GM21825 (cell line): Measurements from ENCODE around the gene ZSWIM1.

ENCODE experiments used
- ATAC-seq: cut with Tn5 transposase; IDR thresholded peaks from one replicate; pipeline ENCODE4 v1.9.1; 2021; ENCODE audit warnings: mild to moderate bottlenecking, moderate library complexity; ENCODE audit not compliant: unreplicated experiment

The ZSWIM1 gene

DNA sequence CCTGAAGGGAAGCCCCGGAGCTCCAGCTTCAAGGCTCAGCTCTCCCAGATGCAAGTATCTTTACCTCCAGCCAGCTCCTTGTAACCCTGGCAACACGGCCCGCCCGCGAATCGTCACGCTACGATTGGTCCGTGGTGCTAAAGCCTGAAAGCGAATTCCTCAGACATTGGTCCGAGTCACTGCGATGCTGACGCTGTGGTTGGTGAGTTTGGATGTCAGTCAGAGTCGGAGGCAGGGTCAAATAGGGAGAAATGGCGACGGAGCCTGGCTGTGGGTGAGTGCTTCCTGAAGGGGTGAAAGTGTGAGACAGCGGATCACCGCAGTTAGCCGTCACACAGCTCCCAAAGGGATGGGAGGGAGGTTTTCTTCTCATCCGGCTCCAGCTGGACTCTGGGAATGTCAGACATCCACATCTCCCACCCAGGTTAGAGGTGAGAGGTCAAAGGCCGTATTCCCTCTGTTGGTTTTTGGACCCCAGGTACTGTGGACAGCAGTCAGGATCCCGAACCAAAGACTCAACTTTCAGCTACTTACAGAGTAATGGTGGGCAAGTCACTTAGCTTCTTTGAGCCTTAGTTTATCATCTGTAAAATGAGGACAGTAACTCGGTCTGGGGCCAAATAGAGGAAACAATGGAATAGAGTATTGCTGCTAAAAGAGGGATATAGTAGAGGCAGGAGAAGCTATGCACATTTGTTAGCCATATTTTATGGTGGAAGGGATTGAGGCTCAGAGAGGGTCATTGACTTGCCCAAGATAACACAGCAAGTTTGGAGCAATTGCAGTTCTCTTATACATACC, at the start of gene ZSWIM1:
TSS of gene ZSWIM1 (plus strand) at position 240 of the 801 bp plus-strand sequence. CDS start 1,366 bp downstream, outside the sequence.
- peak; percentile 96 for ATAC-seq

DNA sequence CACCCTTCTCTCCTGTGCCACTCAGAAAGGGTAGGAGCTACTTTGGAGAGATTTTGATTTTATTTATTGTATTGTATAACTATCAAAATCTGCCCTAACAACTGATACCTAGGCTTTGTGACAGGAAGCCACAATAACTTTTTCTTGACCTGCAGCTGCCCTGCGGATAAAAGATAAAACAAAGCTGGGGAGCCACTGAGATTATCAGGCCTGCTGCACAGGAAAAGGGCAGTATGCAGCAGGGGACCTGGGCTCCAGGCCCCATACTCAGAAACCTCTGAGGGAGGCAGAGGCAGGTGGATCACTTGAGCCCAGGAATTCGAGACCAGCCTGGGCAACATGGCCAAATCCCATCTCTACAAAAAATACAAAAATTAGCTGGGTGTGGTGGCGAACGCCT, 48.4 kb upstream of the ZSWIM1 start:
- no peak for ATAC-seq

DNA sequence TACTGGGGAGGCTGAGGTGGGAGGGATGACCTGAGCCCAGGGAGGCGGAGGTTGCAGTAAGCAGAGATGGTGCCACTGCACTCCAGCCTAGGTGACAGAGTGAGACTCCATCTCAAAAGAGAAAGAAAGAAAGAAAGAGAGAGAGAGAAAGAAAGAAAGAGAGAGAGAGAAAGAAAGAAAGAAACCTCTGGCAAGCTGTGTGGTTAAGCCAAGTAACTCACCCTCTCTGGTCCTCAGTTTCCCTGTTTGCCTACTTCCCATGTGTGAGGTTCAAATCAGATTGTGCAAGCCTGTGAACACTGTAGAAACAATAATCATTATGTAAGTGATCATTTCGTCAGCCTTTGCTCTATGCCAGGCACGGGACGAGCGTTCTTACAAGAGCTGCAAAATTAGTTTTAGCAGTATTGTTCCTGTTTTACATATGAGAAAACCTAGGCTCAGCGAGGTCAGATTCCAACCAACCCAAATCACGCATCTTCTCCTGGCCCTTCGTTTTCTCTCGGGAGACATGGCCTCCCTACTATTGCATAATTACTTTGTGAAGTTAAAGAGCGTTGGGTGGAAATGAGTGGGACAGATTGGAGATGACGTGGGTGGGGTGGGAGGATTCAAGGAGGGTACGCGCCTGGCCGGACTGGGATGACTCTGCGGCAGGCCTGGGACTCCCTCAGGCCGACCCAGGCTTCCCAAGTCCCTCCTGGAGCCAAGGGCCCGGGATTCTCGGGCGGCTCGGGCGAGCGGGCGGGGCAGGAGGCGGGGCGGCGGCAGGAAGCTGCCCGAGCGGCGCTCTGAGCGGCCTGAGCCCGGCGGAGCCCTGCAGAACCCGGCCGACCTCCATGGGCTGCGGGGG, 47.8 kb upstream of the ZSWIM1 start, which contains the start of gene SNX21:
TSS of gene SNX21 (plus strand) at position 770 of the 853 bp plus-strand sequence. CDS start 121 bp downstream, outside the sequence.
- ATAC-seq, result no peak

DNA sequence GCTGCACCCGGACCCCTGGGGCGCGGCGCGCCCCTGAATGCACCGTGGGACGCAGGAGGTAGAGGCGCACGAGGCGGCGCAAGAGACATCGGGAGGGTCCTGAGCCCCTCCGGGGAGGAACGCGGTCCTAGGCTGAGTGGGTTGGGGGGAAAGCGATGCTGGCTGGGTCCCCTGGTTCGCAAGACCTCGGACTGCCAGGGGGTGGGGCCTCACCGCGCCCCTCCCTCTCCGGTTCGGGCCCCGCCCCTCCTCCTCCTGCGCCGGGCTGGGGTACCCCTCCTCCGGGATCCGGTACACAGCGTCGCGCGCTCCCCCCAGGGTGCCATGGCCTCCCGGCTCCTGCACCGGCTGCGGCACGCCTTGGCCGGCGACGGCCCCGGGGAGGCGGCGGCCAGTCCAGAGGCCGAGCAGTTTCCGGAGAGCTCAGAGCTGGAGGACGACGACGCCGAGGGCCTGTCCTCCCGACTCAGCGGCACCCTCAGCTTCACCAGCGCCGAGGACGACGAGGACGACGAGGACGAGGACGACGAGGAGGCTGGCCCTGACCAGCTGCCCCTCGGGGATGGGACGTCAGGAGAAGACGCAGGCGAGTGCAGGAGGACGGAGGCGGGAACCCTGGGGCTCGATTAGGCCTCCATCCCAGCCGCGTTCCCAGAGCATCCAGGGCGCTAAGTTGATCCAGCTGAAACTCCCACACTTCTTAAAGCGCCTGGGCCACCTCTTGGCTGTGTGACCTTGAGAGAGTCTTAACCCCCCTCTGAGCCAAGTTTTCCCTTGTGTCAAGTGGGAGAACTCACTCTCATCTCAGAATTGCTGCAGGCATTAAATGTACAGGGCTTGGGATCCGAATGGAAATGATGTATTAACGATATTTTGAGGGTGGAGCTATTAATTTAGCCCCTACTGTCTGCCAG, 46.9 kb upstream of the ZSWIM1 start:
- no peak for ATAC-seq

DNA sequence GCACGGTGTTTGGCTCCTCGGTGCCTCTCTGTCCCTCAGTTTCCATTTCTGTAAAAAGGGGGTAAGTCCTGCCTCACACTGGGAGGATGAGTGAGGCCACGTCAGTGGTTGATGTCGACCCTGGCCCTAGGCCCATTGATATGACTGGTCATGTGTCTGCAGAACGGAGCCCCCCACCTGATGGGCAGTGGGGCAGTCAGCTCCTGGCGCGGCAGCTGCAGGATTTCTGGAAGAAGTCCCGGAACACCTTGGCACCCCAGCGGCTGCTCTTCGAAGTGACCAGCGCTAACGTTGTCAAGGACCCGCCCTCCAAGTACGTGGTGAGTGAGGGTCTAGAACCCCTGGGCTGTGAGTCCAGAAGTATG, 46.2 kb upstream of the ZSWIM1 start:
- ATAC-seq, result no peak

DNA sequence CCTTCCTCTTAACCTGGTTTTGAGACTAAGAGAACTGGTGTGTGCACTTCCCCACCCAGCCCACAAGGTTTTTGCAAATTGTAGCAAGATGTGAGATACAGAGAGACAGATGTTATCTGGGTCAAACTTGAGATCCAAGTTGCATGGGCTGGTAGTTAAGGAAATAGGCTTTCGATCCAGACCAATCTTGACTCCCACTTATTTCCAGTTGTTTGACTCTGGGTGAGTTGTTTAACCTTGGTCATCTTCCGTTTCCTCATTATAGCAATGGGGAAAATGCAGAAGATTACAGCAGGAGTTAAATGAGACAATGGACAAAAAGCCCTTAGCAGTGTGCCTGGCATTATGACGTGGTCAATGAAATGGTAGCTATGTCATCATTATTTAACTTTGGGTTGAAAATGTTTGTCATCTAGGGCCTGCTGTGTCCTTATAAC, 45.7 kb upstream of the ZSWIM1 start:
- no peak for ATAC-seq

DNA sequence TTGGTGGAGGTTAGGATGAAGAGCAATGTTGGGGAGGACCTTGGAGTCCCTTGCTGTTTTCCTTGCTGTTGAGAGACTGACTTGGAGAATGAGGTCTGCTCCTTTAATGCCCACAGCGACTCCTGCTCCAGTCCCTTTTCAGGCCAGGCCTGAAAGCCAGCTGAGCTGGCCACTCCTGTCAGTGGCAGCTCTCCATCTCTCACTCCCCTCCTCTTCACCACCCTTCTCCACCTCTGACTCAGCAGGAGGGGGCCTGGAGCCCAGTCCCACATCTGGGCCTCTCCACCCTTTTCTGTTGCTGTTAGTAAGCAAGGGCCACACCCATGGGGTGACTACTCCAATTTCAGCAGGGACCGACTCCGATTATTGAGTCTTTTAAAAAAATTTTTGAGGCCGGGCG, 45.2 kb upstream of the ZSWIM1 start:
- no peak for ATAC-seq

DNA sequence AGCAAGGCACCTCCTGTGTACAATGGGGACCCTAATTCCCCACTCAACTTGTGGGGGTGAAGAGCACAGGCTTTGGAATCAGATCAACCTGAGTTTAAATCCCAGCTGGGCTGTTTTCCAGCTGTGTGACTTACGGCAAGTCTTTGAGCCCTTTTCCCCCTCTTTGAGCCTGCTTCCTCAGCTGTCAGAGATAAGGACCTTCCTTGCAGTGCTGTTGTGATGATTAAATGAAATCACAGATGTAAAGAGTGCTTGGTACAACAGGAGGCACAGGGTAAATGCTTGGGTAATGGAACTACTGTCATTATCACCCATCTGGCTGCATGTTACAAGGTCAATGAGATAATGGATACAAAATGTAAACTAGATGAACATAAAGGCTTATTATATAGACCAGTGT, 44.2 kb upstream of the ZSWIM1 start:
- ATAC-seq, result no peak

DNA sequence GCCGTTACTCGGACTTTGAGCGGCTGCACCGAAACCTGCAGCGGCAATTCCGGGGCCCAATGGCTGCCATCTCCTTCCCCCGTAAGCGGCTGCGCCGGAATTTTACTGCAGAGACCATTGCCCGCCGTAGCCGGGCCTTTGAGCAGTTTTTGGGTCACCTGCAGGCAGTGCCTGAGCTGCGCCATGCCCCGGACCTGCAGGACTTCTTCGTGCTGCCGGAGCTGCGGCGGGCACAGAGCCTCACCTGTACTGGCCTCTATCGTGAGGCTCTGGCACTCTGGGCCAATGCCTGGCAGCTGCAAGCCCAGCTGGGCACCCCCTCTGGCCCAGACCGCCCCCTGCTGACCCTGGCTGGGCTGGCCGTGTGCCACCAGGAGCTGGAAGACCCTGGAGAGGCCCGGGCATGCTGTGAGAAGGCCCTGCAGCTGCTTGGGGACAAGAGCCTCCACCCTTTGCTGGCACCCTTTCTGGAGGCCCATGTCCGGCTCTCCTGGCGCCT, 40.3 kb upstream of the ZSWIM1 start:
- no peak for ATAC-seq

DNA sequence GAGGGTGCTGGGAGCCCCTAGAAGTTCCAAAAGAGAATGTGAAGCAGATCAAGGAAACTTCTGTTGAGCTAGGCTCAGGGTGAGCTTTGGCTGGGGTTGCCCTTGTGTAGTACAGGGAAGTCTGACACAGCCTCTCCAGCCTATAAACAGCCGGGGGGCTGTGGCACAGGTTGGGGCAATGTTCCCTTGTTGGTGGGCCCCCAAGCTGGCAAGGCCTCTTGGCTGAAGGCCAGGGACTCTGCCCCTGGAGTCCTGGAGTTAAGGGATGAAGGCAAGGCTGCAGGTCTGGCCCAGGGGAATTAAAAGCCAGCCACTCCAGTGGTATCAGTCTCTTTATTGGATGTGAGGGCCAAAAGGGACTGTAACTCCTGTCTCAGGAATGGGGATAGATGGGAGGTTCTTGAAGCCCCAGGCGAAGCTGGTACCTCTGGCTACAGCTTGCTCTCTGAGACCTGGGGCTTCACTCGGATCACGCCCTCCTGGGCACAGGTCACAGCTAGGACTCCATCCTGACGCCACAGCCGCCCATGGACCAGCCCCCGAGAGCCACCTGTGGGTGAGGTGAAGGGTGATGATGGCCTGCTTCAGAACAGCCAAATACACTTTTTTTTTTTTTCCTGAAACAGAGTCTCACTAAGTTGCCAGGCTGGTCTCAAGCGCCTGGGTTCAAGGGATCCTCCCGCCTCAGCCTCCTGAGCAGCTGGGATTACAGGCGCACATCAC, 39.5 kb upstream of the ZSWIM1 start:
- no peak for ATAC-seq

DNA sequence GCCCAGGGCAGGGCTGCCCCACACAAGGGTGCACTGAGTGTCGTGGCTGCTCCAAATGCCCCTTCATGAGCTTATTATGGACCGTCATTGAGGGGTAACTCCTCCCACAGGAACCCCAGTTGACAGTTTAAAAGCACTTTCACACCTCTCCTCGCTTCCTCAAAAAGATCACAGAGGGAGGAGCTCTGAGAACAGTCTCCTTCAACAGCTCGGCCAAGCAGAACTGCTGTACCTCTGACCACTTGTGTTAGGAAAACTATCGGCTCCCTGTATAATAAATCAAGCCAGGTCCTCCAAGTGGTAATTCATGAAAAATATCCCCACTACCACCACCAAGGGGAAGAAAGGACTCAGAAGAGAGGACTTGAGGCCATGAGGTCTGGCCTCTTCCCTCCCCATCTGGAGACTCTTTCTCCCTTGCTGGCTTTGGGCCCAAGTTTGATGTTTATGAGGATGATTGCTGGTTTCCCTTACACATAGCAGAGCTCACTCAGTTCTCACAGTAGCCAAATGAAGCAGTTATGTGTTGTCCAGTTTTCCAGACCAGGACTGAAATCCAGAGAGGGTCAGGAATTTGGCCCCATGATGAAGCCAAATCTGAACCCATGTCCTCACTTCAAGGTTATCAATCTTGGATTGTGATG, 38.7 kb upstream of the ZSWIM1 start:
- ATAC-seq, result no peak

DNA sequence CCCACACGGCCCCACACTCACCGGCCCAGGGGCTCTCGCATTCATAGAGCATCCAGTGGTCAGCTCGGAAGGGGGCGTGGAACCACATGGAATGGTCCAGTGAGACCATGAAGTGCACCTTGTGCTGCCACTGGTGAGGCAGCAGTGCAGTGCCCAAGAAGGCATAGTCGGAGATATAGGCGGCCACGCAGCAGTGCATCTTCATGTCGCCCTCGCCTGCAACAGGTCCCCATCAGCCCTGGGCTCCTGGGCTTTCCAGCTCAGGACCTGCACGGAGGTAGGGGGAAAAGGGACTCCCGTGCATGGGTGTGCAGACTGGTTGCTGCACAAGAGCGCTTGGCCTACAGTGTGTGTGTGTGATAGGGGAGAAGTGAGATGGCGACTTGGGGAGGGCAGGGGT, 37.5 kb upstream of the ZSWIM1 start:
- no peak for ATAC-seq

DNA sequence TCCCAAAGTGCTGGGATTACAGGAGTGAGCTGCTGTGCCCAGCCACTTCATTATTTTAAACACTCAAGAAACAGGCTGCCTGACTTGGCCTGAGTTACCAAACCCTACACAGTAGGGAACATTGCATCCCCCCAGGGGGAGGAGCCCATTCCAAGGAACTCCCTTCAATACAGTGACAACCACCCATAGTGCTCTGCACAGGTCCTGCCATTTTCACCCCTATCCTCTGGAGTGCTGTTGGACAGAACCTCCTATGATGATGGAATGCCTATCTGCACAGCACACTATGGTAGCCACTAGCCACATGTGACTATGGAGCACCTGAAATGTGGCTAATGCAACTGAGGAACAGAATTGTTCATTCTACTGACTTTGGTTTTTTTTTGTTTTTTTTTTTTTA, 35.6 kb upstream of the ZSWIM1 start:
- no peak for ATAC-seq

DNA sequence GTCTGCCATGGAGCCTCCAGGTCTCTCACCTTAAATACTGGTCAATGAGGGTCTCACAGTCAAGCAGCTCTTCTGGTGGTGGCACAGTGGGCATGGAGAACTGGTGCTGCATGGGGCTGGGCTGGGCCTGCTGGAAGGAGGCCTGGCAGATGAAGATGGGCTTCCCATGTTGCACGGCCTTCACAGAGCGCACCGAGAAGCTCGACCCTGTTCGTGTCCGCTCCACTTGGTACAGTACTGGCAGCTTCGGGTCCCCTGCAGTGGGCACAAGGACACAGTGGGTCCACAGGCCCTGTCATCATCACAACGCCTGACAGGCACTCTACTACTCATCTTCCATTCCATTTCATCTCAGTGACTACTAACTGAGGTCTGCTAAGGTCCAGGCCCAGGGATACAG, 32.6 kb upstream of the ZSWIM1 start:
- no peak for ATAC-seq

DNA sequence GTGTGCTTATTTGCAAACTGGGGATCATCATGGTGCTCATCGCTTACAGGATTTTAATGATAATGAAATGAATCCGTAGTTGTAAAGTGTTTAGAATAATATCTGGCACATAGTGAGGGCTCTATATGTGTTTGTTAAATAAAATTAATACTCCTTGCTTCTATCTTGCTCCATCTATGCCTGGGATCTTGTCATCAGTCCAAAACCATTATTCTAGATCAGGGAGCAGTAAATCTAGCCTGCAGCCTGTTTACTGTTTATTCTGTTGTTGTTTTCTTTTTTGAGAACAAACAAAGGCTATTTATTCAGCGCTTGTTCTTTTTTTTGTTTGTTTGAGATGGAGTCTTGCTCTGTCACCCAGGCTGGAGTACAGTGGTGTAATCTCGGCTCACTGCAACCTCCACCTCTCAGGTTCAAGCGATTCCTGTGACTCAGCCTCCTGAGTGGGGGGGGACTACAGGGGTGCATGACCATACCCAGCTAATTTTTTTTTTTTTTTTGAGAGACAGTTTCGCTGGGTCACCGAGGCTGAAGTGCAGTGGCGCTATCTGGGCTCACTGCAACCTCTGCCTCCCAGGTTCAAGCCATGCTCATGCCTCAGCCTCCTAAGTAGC, 32.0 kb upstream of the ZSWIM1 start:
- no peak for ATAC-seq

DNA sequence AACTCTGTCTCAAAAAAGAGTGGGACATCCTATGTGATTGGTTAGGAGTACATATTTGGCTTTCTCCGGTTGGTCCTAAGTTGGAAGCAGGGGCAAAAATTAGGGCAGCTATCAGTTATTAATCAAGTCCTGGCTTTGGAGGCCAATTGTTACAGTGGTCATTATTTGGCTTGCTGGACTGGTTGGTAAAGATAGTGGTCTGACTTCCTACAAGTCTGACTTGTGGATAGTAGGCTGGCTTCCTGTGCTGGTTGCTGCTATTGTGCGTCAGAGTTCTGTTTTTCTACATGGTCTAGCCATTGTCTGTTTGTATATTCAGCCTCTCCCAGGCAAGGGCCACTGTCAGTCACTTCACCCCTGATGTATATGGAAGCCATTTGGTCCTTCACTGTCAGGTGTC, 30.8 kb upstream of the ZSWIM1 start:
- no peak for ATAC-seq

DNA sequence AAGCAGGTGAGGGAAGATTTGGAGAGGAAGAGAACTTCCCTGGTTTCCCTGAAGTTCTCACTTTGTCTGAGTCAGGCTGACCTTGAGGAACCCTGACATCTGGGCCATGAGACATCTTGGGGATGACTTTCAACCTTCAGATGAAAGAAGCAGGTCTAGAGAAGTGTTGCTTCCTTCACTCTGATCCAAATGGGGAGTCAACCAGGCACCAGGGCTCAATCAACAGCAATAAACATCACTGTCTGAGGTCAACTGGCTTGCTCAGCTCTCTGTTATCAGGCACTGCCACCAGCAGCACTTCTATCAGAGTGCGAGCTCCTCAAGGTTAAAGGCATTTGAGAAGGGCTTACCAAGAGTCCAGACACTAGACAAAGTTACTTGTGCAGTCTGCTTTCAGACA, 30.1 kb upstream of the ZSWIM1 start:
- ATAC-seq, result no peak

DNA sequence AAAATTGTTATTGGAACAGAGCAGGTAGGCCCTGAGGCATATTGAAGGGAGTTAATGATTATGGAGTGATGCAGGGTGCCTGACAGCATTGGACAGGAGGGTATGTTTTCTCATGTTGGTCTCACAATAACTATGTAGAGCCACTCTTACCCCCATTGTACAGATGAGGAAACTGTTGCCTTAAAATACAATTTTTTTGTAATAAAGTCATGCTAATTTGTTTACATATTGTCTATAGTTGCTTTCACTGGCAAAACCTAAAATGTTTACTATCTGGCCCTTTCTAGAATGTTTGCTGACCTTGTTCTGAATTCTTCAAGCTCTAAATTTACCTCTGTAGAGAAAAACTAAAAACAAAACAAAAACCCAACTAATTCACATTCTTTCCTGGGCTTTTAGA, 29.5 kb upstream of the ZSWIM1 start:
- no peak for ATAC-seq

DNA sequence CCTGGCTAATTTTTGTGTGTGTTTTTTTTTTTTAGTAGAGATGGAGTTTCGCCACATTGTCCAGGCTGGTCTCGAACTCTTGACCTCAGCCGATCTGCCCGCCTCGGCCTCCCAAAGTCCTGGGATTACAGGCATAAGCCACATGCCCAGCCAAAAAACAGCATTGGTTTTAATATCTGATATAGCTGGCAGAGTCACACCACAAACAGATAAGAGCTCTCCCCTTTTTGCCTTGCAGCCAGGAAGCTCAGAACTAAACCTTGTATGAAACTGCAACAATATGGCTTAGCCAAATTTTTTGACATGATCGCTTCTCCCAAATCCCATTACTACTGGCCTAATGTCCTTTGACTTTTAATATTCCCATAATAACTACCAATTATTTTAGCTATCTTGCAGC, 28.7 kb upstream of the ZSWIM1 start:
- ATAC-seq, result no peak
